Measurements from ENCODE around the gene TNFRSF8. TPM values are rescaled to one million over a fixed set of nuclear protein-coding genes. Genes with fewer than 3 reads are reported as not detected.

TNFRSF8 gene
- polyA plus RNA-seq, 1 donor (not counting 4 experiments of a cell fraction or from before 2014, with no cell fraction given): 0.03 TPM

- Histone ChIP-seq H3K9ac (ENCODE audit: control insufficient read depth, extremely low read depth, insufficient read depth, low read length) (no peak overlapping the region), H2AFZ (ENCODE audit: control insufficient read depth, low read length) (no peak overlapping the region), H3K9me1 (ENCODE audit: control insufficient read depth, extremely low read depth, insufficient read depth, low read length) (no peaks in the 10 kb centered on the region), H3K27ac (ENCODE audit: control insufficient read depth, insufficient read depth, low read length) (no peak overlapping the region), H3K27me3 (ENCODE audit: control insufficient read depth, extremely low read depth, insufficient read depth, low read length) (peaks cover 4% of the 10 kb centered on the region), H3K36me3 (ENCODE audit: control insufficient read depth in 2 of 2, extremely low read depth in 1 of 2, insufficient read depth in 2 of 2, low read length in 2 of 2) (no peaks in the 10 kb centered on the region), H3K4me3 (ENCODE audit: control insufficient read depth in 2 of 3, extremely low read depth in 1 of 3, insufficient read depth in 2 of 3, low read depth in 1 of 3, low read length in 3 of 3) (no peak overlapping the region), H3K79me2 (ENCODE audit: control insufficient read depth, insufficient read depth, low read length) (no peaks in the 10 kb centered on the region), H4K20me1 (ENCODE audit: control insufficient read depth, extremely low read depth, insufficient read depth, low read length) (no peaks in the 10 kb centered on the region), H3K9me3 (ENCODE audit: control insufficient read depth, low read depth, low read length) (no peaks in the 10 kb centered on the region), H3K4me1 (ENCODE audit: control insufficient read depth, extremely low read depth, insufficient read depth, low read length) (no peaks in the 10 kb centered on the region), H3K4me2 (ENCODE audit: control insufficient read depth, extremely low read depth, insufficient read depth, low read depth, low read length) (no peak overlapping the region)
- DNase-seq (ENCODE audit: low read depth, low spot score): no peak
- FAIRE-seq: no peak
- TF ChIP-seq EZH2 (IDR thresholded peaks at IDR 0.05; ENCODE audit: low read length) (no peak), CTCF (optimal IDR thresholded peaks at IDR 0.05 in 1 of 3, IDR thresholded peaks at IDR 0.05 in 1 of 3, conservative IDR thresholded peaks at IDR 0.05 in 1 of 3; ENCODE audit: extremely low read depth in 1 of 3, insufficient read depth in 2 of 3, low read length in 3 of 3) (no peak)
- dilution Hi-C loops (cut with MboI; ENCODE audit: extremely low pct_ligation_motif_present, low sequenced_read_pairs): no loop called here
Measured at GRCh38 chr1:12148160-12148957, 85.3 kb downstream of the TNFRSF8 start.

DNA sequence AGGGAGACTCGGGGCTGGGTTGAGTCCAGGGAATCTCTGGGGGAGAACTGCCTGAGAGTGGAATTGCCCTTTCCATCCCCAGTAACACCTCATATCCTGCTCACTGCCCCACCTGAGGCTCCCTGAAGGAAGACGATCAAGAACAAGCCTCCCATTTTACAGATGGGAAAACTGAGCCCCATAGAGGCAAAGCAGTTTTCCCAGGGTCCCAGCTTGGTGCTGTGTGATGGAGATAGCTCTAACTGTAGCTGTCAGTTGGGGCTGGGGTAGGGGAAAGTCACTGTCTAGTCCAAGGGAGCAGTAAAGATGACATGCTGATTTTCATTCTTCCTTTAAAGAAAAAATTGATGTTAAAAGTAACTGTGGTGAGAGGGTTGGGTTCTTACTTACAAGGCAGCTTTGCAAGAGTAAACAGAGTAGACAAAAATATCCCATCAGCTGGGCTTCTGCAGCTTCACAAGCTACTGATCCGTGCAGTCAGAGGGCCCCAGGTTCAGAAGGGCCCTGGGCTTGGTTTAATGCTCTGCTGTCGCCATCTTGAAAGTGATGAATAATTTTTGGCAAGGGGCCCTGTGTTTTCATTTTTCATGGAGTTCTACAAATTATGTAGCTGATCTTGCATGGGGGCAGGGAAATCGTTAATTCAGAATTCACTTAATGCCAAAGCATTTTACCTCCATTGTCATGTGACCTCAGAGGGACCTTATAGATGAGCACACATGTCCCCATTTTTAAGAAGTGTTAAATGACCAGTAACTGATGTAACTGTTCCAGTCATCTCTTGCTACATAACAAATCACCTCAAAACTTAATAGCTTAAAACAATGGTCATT is 86.1 kb downstream of the TNFRSF8 start:
- H2AFZ ChIP-seq (ENCODE audit: control insufficient read depth, low read length): no peak overlapping the region
- H3K4me3 ChIP-seq (ENCODE audit: control insufficient read depth in 2 of 3, extremely low read depth in 1 of 3, insufficient read depth in 2 of 3, low read depth in 1 of 3, low read length in 3 of 3): no peak overlapping the region
- DNase-seq (ENCODE audit: low read depth, low spot score): no peak
- TF ChIP-seq EZH2 (IDR thresholded peaks at IDR 0.05; ENCODE audit: low read length): no peak
- no peak for TF ChIP-seq CTCF (optimal IDR thresholded peaks at IDR 0.05 in 1 of 3, IDR thresholded peaks at IDR 0.05 in 1 of 3, conservative IDR thresholded peaks at IDR 0.05 in 1 of 3; ENCODE audit: extremely low read depth in 1 of 3, insufficient read depth in 2 of 3, low read length in 3 of 3)
- H3K79me2 ChIP-seq (ENCODE audit: control insufficient read depth, insufficient read depth, low read length): no peaks in the 10 kb centered on the region
- H3K9ac ChIP-seq (ENCODE audit: control insufficient read depth, extremely low read depth, insufficient read depth, low read length): no peak overlapping the region
- H3K27me3 ChIP-seq (ENCODE audit: control insufficient read depth, extremely low read depth, insufficient read depth, low read length): peaks cover 4% of the 10 kb centered on the region
- H3K9me1 ChIP-seq (ENCODE audit: control insufficient read depth, extremely low read depth, insufficient read depth, low read length): no peaks in the 10 kb centered on the region
- dilution Hi-C loops (cut with MboI; ENCODE audit: extremely low pct_ligation_motif_present, low sequenced_read_pairs): no loop called here
- H3K27ac ChIP-seq (ENCODE audit: control insufficient read depth, insufficient read depth, low read length): no peak overlapping the region
- FAIRE-seq: no peak
- H4K20me1 ChIP-seq (ENCODE audit: control insufficient read depth, extremely low read depth, insufficient read depth, low read length): no peaks in the 10 kb centered on the region
- H3K9me3 ChIP-seq (ENCODE audit: control insufficient read depth, low read depth, low read length): no peaks in the 10 kb centered on the region
- no peaks in the 10 kb centered on the region for H3K4me1 ChIP-seq (ENCODE audit: control insufficient read depth, extremely low read depth, insufficient read depth, low read length)
- H3K4me2 ChIP-seq (ENCODE audit: control insufficient read depth, extremely low read depth, insufficient read depth, low read depth, low read length): no peak overlapping the region
- H3K36me3 ChIP-seq (ENCODE audit: control insufficient read depth in 2 of 2, extremely low read depth in 1 of 2, insufficient read depth in 2 of 2, low read length in 2 of 2): no peaks in the 10 kb centered on the region

All from keratinocyte (primary cell).